Neural cell (in vitro differentiated cells): ENCODE results near the gene CYP2E1. TPM values are rescaled to one million over a fixed set of nuclear protein-coding genes. Genes with fewer than 3 reads are reported as not detected.

Experiments
- H2AFZ ChIP-seq: fragments of 200-600, 300-800 bp; sonication (generic), shearing (Covaris generic); 2 replicates; pipeline ENCODE4 v1.6.0; 2014; ENCODE audit warnings: low read depth, mild to moderate bottlenecking, antibody characterized with exemption, low read length, moderate library complexity
- H3F3A ChIP-seq: fragments of 200-600 bp; shearing (Covaris generic); 2 replicates; pipeline ENCODE4 v1.6.1; 2016; ENCODE audit warnings: mild to moderate bottlenecking, moderate library complexity, mixed read lengths, antibody characterized with exemption, low read length; ENCODE audit not compliant: insufficient read depth, poor library complexity, severe bottlenecking
- H3K27ac ChIP-seq: fragments of 200-600, 300-800 bp; sonication (generic), shearing (Covaris generic); 2 replicates; pipeline ENCODE4 v1.5.1; 2014; ENCODE audit warnings: mild to moderate bottlenecking, low read length, moderate library complexity
- H3K27me3 ChIP-seq: fragments of 300-800, 200-600 bp; sonication (generic), shearing (Covaris generic); 2 replicates; pipeline ENCODE4 v1.6.0; 2014; ENCODE audit warnings: mild to moderate bottlenecking, low read depth, low read length, moderate library complexity; ENCODE audit not compliant: insufficient read depth
- H3K36me3 ChIP-seq: fragments of 300-800, 200-600 bp; sonication (generic), shearing (Covaris generic); 2 replicates; pipeline ENCODE4 v1.5.1; 2014; ENCODE audit warnings: mild to moderate bottlenecking, antibody characterized with exemption, low read length, moderate library complexity; ENCODE audit not compliant: insufficient read depth
- H3K4me2 ChIP-seq: fragments of 300-800, 200-600 bp; sonication (generic), shearing (Covaris generic); 2 replicates; pipeline ENCODE4 v1.6.0; 2014; ENCODE audit warnings: mild to moderate bottlenecking, low read length
- H3K4me3 ChIP-seq: fragments of 300-800, 200-600 bp; sonication (generic), shearing (Covaris generic); 2 replicates; pipeline ENCODE4 v1.5.1; 2014; ENCODE audit warnings: mild to moderate bottlenecking, low read length, moderate library complexity
- H3K79me2 ChIP-seq: fragments of 200-600 bp; shearing (Covaris generic); replicated peaks from 2 replicates; pipeline ENCODE4 v1.6.0; 2014; ENCODE audit warnings: mild to moderate bottlenecking, low read length, moderate library complexity; ENCODE audit not compliant: insufficient read depth
- H3K9ac ChIP-seq: fragments of 300-800, 200-600 bp; sonication (generic), shearing (Covaris generic); 2 replicates; pipeline ENCODE4 v1.6.1; 2016; ENCODE audit warnings: mild to moderate bottlenecking, low read length, mixed read lengths
- H3K9me2 ChIP-seq: fragments of 200-600 bp; shearing (Covaris generic); 2 replicates; pipeline ENCODE4 v1.6.1; 2016; ENCODE audit warnings: mild to moderate bottlenecking, low read length, mixed read lengths; ENCODE audit not compliant: insufficient read depth
- H3K9me3 ChIP-seq: fragments of 200-600, 300-800 bp; sonication (generic), shearing (Covaris generic); 2 replicates; pipeline ENCODE4 v1.6.1; 2016; ENCODE audit warnings: mild to moderate bottlenecking, mixed run types, low read length, moderate library complexity, mixed read lengths
- H4K20me1 ChIP-seq: fragments of 200-600 bp; shearing (Covaris generic); 2 replicates; pipeline ENCODE4 v1.6.1; 2016; ENCODE audit warnings: mild to moderate bottlenecking, mixed run types; ENCODE audit not compliant: insufficient read depth
- EP300 ChIP-seq: fragments of 450-650 bp; conservative IDR thresholded peaks from 2 replicates; pipeline ENCODE4 v1.6.1; 2014; ENCODE audit warnings: antibody characterized with exemption, mild to moderate bottlenecking, moderate library complexity; ENCODE audit not compliant: poor library complexity, severe bottlenecking
- MXI1 ChIP-seq: fragments of 450-650 bp; conservative IDR thresholded peaks from 2 replicates; pipeline ENCODE4 v1.6.1; 2014; ENCODE audit warnings: antibody characterized with exemption, mild to moderate bottlenecking; ENCODE audit not compliant: poor library complexity, severe bottlenecking
- RAD21 ChIP-seq: fragments of 450-650 bp; conservative IDR thresholded peaks from 2 replicates; pipeline ENCODE4 v1.6.1; 2014; ENCODE audit warnings: antibody characterized with exemption, mild to moderate bottlenecking, moderate library complexity
- SMC3 ChIP-seq: fragments of 450-650 bp; conservative IDR thresholded peaks from 2 replicates; pipeline ENCODE4 v1.6.1; 2014; ENCODE audit warnings: antibody characterized with exemption, mild to moderate bottlenecking, moderate library complexity; ENCODE audit not compliant: poor library complexity
- TAF1 ChIP-seq: IDR thresholded peaks from 2 replicates; pipeline ENCODE4 v1.6.1; 2012; ENCODE audit warnings: low read depth
- polyA plus RNA-seq: library from polyadenylated mRNA; depleted of rRNA; stranded (reverse); fragments of >200 nt; gene quantifications from 2 replicates; pipeline ENCODE4 v1.2.3, GENCODE V29; 2014
- TF ChIP-seq, protein P1 (sequence below): IDR thresholded peaks from 2 replicates; pipeline ENCODE4 v1.6.1; 2012; ENCODE audit warnings: borderline replicate concordance
- TF ChIP-seq, protein P2 (sequence below): fragments of 450-650 bp; IDR thresholded peaks from 2 replicates; pipeline ENCODE4 v1.5.1; 2014; ENCODE audit warnings: antibody characterized with exemption, mild to moderate bottlenecking, moderate library complexity; ENCODE audit not compliant: poor library complexity, severe bottlenecking

The CYP2E1 gene
- polyA plus RNA-seq, 1 donor from 2014 or later: 1.7 TPM

DNA sequence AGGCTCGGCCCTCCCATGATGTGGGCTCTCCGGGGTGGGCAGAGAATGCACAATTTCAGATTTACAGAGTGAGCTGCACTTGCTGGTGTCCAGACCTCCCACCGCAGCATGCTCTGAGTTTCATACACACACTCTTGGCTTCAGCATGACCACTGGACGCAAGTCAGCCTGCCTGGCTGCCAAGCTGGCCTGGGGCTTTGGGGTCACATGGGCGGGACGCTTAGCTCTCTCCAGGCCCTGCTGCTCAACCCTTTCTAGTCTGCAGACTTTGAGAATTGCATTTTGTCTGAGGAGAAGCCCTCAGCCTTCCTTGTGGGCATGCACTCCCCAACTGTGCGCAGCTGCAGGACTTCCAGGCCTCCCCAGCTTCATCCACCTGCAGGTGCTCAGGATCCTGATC is 5.7 kb downstream of the CYP2E1 start:
- H3K79me2 ChIP-seq: no peaks in the 10 kb centered on the region
- H3K4me2 ChIP-seq: no peak overlapping the region
- H3K9ac ChIP-seq: no peak overlapping the region
- no peaks in the 10 kb centered on the region for H3K9me2 ChIP-seq
- H2AFZ ChIP-seq: no peak overlapping the region
- no peak overlapping the region for H3K4me3 ChIP-seq
- no peak for TF ChIP-seq MXI1
- TF ChIP-seq SMC3: no peak
- TF ChIP-seq, protein P1, sequence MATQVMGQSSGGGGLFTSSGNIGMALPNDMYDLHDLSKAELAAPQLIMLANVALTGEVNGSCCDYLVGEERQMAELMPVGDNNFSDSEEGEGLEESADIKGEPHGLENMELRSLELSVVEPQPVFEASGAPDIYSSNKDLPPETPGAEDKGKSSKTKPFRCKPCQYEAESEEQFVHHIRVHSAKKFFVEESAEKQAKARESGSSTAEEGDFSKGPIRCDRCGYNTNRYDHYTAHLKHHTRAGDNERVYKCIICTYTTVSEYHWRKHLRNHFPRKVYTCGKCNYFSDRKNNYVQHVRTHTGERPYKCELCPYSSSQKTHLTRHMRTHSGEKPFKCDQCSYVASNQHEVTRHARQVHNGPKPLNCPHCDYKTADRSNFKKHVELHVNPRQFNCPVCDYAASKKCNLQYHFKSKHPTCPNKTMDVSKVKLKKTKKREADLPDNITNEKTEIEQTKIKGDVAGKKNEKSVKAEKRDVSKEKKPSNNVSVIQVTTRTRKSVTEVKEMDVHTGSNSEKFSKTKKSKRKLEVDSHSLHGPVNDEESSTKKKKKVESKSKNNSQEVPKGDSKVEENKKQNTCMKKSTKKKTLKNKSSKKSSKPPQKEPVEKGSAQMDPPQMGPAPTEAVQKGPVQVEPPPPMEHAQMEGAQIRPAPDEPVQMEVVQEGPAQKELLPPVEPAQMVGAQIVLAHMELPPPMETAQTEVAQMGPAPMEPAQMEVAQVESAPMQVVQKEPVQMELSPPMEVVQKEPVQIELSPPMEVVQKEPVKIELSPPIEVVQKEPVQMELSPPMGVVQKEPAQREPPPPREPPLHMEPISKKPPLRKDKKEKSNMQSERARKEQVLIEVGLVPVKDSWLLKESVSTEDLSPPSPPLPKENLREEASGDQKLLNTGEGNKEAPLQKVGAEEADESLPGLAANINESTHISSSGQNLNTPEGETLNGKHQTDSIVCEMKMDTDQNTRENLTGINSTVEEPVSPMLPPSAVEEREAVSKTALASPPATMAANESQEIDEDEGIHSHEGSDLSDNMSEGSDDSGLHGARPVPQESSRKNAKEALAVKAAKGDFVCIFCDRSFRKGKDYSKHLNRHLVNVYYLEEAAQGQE: no peak
- no peak for TF ChIP-seq EP300
- TF ChIP-seq TAF1: no peak
- TF ChIP-seq, protein P2, sequence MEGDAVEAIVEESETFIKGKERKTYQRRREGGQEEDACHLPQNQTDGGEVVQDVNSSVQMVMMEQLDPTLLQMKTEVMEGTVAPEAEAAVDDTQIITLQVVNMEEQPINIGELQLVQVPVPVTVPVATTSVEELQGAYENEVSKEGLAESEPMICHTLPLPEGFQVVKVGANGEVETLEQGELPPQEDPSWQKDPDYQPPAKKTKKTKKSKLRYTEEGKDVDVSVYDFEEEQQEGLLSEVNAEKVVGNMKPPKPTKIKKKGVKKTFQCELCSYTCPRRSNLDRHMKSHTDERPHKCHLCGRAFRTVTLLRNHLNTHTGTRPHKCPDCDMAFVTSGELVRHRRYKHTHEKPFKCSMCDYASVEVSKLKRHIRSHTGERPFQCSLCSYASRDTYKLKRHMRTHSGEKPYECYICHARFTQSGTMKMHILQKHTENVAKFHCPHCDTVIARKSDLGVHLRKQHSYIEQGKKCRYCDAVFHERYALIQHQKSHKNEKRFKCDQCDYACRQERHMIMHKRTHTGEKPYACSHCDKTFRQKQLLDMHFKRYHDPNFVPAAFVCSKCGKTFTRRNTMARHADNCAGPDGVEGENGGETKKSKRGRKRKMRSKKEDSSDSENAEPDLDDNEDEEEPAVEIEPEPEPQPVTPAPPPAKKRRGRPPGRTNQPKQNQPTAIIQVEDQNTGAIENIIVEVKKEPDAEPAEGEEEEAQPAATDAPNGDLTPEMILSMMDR: no peak
- no peak for TF ChIP-seq RAD21
- peaks cover 3% of the 10 kb centered on the region for H3K9me3 ChIP-seq
- H4K20me1 ChIP-seq: no peaks in the 10 kb centered on the region
- no peaks in the 10 kb centered on the region for H3F3A ChIP-seq
- H3K27me3 ChIP-seq: no peaks in the 10 kb centered on the region
- no peak overlapping the region for H3K27ac ChIP-seq
- no peaks in the 10 kb centered on the region for H3K36me3 ChIP-seq

DNA sequence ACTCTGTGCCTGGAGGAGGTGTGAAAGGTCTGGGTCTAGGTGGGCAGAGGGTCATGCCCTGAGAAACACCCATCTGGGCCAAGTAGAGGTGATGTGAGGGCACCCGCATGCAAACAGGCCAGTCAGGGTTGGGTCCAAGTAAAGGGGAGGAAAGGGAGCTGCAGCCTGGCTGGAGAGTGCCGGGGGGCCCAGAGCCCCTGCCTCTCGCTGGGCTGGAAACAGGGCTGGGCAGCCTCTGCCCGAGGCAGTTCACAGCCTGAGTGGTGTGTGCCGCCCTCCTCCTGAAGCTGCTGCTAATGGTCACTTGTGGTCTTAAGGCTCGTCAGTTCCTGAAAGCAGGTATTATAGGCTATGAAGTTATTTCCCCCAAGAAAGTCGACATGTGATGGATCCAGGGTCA is 7.3 kb downstream of the CYP2E1 start:
- Histone ChIP-seq H3K9me2 (no peaks in the 10 kb centered on the region), H3K27me3 (no peaks in the 10 kb centered on the region), H2AFZ (no peak overlapping the region), H3K79me2 (no peaks in the 10 kb centered on the region), H3K9me3 (no peaks in the 10 kb centered on the region), H3K4me3 (no peak overlapping the region), H3F3A (no peaks in the 10 kb centered on the region), H4K20me1 (no peaks in the 10 kb centered on the region), H3K9ac (no peak overlapping the region), H3K27ac (no peak overlapping the region), H3K4me2 (no peak overlapping the region), H3K36me3 (no peaks in the 10 kb centered on the region)
- TF ChIP-seq EP300 (no peak), SMC3 (no peak), MXI1 (no peak), TAF1 (no peak)
- TF ChIP-seq, protein P1: no peak
